GM15510 (cell line): Measurements from ENCODE around the gene GFRA3.

ENCODE experiments used
- POLR2A ChIP-seq: IDR thresholded peaks from 3 replicates; pipeline ENCODE4 v1.6.1; 2011; ENCODE audit warnings: borderline replicate concordance; ENCODE audit not compliant: insufficient read length; ENCODE audit errors: extremely low read depth

GFRA3 gene

DNA sequence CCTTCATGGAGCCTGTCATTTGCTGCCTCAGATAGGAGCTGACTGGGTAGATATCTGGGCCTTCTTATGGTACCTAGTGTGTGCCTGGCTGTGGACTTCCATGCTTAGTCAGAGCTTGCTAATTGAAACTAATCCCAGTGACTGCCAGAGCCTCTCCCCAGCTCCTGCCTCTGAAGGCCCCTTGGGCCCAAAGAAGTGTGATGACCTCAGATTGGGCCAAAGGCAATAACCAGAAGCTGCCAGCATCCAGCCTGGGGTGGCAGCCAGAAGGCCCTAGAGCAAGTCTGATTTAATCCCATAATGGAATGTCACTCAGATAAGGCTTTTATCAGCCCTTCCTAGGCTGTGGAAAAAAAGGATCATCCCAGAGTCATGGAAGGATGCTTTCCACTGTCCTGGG, 44.2 kb downstream of the GFRA3 start:
- TF ChIP-seq POLR2A = no peak

DNA sequence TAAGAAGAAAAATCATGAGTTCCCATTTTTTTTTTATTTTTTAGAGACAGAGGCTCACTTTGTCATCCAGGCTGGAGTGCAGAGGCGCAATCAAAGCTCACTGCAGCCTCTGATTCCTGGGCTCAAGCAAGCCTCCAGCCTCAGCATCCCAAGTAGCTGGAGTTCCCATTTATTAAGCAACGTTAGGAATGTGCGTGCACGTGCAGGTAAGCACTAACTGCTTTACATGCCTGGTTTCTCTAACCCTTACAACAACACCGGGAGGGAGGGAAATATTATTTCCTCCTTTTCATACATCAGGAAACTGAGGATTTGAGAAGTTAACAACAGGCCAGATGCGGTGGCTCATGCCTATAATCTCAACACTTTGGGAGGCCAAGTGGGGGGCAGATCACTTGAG, 45.0 kb downstream of the GFRA3 start:
- TF ChIP-seq POLR2A = no peak

DNA sequence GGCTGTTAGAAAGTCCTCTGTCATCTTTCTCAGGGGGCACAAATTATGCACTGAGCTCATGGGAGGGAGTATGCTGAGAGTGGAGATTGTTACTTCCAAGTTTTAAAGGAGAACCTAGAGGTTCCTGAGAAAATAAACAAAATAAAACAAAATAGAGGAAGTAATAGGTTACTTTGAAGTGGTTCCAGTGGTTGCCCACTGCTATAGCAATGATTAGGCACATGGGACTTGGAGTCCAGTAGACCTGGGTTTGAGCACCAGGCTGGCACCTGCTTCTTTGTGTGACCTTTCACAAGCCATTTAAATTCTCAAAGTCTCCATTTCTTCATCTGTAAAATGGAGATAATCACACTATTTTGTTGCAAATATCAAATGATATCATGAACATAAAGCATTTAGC, 47.5 kb downstream of the GFRA3 start:
- TF ChIP-seq POLR2A = no peak

DNA sequence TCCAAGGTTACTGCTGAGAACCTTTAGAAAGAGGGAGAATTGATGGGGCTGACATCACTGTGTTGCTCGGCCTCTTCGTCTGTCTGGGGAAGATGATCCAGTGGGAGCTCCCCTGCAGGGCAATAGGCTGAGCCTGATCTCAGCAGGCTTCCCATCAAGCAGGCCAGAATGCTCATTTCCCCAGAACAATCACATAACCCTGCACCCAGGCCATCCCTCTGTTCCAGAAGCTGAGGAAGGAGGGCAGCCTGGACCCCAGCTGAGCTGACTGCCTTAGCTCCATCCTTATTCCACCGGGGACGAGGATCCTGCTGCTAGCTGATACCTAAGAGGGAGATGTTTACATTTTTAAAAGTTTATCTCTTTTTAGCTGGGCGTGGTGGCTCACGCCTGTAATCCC, 49.7 kb downstream of the GFRA3 start:
- no peak for TF ChIP-seq POLR2A

DNA sequence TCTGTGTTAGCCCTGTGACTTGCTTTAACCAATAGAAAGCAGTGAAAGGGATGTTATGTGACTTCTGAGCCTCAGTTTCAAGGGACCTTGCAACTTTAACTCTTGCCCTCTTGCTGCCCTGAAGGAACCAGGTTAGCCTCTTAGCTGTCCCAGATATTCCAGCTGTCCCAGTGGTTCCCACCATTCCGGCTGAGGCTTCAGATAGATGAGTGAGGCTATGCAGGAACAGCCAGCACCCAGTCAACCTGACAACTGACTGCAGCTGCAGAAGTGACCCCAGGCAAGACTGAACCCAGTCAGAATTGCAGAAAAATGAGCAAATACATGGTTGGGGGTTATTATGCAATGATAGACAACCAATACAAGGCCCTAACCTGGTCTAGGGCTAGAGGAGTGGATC, 50.9 kb downstream of the GFRA3 start:
- TF ChIP-seq POLR2A = no peak

DNA sequence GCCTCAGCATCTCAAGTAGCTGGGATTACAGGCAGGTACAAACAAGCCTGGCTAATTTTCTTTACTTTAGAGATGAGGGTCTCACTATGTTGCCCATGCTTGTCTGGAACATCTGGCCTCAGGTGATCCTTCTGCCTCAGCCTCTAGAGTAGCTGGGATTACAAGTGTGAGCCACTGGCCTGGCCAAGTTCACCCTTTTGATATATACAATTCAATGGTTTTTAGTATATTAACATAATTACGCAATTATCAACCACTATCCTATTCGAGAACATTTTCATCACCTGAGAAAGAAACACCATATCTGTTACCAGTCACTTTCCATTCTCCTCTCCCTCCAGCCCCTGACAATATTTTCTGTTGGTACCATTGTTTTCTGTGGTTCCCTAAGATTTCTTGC, 57.6 kb downstream of the GFRA3 start:
- TF ChIP-seq POLR2A = no peak

DNA sequence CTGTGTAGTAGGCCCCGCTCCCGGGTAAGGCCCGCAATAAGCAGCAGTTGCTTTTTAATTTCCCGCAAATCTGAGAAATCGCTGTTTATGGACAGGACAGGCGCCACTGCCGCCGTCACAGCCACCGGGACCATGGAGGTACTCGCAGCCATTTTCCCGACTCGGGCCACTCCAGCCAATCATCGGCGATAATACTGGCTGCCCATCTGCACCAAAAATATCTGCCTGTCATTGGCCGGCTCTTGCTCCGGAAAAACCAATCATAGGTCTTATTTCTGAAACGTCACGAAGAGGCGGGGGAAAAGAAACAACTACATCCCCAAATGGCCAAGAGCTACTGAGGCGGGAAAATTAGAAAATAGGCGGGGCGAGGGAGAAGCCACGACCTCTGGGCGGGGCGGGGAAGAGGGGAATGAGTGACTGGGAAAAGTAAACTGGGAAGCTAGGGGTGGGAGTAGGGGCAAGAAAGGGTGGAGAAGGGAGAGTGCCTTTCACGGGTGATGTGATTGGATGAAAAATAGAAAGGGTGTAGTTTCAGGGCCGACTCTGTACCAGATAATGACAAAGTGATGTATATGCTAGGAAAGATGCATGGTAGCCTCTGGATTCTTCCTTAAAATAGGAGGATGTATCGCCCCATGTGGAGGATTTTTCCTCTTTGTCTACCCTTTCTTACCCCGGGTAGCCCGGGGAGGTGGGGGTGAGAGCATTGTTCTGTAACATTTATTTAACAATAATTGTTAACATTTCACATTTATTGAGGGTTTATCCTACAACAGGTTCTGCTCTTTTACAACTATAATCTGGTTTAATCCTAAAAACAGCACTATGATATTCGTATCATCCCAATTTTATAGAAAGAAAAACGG, 61.0 kb downstream of the GFRA3 start, which contains the start of gene CDC23:
CDC23 (minus strand) TSS at position 163 of the 869 bp plus-strand sequence; CDS start at position 152, 11 bp downstream.
- peak; percentile 78 for TF ChIP-seq POLR2A

DNA sequence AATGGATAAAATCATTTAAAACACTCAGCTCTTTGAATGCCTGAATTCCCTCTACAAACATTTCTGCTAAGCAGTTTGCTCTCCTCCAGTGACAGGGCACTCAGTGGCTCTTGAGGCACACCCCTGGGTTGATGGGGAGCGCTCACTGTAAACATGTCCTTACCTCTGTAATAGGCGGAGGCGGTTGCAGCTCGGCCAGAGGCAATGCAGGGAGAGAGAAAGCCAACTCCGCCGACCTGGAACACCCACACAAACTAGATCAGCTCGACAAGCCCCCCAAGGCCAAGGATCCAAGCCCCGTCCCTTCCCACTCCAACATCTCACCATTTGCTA, 61.6 kb downstream of the GFRA3 start:
- TF ChIP-seq POLR2A = no peak

DNA sequence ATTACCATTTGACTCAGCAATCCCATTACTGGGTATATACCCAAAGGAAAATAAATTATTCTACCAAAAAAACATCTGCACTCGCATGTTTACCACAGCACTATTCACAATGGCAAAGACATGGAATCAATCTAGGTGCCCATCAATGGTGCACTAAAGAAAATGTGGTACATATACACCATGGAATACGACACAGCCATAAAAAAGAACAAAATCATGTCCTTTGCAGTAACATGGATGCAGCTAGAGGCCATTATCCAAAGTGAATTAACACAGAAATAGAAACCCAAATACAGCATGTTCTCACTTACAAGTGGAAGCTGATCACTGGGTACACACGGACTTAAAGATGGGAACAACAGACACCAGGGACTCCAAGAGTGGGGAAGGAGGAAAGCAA, 63.4 kb downstream of the GFRA3 start:
- TF ChIP-seq POLR2A = no peak
